Measurements from ENCODE around the gene ABLIM3.

- TF ChIP-seq EZH2 (IDR thresholded peaks at IDR 0.05; ENCODE audit: low read length), result no peak
- no peak for TF ChIP-seq CTCF (optimal IDR thresholded peaks at IDR 0.05 in 1 of 3, IDR thresholded peaks at IDR 0.05 in 1 of 3, conservative IDR thresholded peaks at IDR 0.05 in 1 of 3; ENCODE audit: extremely low read depth in 1 of 3, insufficient read depth in 2 of 3, low read length in 3 of 3)
Measured at GRCh38 chr5:149202910-149203451, 61.7 kb downstream of the ABLIM3 start.
